Measurements from ENCODE around the gene HDAC7.
A peak's percentile ranks its signal among the peaks of the same experiment; 100 is the strongest.

HDAC7 gene

GRCh38 chr12:47776471-47777143 lies 43.1 kb downstream of the HDAC7 start:
- DNase-seq = no peak

- no peak for DNase-seq
Observed at GRCh38 chr12:47775100-47775911, 44.4 kb downstream of the HDAC7 start.

GRCh38 chr12:47774663-47775062 lies 45.0 kb downstream of the HDAC7 start:
- DNase-seq = no peak

- DNase-seq = no peak
Observed at GRCh38 chr12:47773858-47774580, 45.7 kb downstream of the HDAC7 start.

DNA sequence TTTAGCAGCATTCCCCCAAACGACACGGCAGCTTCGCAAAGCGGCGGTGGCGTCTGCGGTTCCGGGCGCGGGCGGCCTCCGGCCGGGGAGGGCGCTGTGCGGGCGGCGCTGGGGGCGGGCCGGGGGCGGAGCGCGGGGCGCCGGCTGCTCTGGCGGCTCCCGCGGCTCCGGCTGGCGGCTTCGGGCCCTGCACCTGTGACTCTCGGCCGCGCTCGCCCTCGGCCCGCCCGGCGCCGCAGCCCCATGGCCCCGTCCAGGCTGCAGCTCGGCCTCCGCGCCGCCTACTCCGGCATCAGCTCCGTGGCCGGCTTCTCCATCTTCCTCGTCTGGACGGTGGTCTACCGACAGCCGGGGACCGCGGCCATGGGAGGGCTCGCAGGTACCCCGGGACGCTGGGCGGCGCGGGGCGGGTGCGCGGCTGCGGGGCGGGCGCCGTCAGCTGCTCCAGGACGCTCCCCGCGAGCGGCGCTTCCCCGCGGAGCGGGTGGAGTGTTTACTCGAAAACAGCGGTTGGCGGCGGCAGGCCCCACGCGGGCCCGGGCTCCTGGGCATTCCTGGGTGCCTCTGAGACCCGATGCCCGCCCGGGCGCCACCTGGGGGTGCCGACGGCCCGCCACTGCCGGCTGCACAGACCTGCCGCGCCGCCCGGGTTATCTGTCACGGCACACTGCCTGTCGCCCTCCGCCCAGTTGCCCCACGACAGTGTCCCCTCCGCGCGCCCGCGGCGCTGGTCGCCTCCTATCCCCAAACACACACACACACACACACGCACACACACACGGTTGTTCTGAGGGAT lies 46.4 kb downstream of the HDAC7 start, which contains the start of gene SLC48A1:
Gene SLC48A1, plus strand, starts transcription at position 177 of the 796 bp plus-strand sequence. Its CDS starts 67 bp downstream, at position 244.
- peak; percentile 73 for DNase-seq

DNA sequence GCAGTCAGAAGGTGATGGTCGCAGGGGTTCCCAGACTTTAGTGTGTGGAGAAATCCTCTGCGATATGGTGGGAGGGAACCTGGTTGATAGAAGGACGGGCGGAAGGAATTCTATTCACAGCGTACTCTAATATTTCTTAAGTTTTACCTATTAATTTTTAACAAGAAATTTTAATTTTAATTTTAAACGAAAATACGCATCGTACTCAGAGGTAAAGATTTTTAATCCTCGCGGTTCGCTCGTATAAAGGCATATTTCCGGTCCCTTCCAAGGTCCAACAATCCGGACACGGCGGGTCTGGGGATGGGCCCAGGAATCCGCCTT lies 47.0 kb downstream of the HDAC7 start:
- DNase-seq = no peak

- no peak for DNase-seq
Observed at GRCh38 chr12:47772094-47772660, 47.5 kb downstream of the HDAC7 start.

DNA sequence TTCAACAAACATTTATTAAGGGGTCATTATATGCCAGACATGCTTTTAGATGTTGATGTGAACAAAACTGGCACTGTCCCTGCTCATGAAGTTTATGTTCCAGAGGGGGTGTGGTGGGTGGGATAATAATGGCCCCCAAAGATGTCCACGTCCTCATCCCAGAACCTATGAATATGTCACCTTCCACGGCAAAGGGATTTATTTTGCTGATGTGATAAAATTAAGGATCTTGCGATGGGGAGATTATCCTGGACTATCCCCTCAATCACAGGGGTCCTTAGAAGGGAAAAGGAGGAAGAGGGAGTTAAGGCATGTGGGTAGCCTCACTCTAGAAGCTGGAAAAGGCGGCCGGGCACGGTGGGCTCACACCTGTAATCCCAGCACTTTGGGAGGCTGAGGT lies 48.4 kb downstream of the HDAC7 start:
- DNase-seq = no peak

DNA sequence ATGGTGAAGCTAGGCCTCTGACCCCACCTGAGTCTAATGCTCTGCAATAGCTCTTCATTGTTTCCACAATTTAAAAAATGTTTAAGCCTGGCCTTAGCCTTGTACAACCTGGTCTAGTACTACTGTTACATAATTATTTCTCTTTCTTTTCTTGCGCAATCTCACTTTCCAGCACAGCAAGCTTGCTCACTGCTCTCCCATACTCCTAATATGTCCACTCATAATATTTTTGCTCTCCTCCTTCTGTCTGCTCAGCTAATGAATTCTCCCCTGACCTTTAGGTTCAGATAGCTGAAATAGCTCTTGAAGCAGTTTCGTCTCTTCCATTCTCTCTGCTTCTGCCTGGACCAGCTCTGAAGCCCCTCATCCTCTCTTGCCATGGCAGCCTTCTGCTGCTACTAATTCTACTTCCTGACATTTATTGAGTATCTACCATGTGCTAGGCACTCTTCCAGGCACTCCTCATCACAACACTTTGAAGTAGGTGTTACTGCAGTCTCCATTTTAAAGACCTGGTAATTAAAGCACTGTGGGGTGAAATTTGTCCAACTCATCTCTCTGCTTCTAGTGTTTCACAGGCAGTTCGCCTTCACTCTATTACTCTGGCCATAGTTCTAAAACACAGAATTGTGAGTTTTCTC lies 49.5 kb downstream of the HDAC7 start:
- no peak for DNase-seq

DNA sequence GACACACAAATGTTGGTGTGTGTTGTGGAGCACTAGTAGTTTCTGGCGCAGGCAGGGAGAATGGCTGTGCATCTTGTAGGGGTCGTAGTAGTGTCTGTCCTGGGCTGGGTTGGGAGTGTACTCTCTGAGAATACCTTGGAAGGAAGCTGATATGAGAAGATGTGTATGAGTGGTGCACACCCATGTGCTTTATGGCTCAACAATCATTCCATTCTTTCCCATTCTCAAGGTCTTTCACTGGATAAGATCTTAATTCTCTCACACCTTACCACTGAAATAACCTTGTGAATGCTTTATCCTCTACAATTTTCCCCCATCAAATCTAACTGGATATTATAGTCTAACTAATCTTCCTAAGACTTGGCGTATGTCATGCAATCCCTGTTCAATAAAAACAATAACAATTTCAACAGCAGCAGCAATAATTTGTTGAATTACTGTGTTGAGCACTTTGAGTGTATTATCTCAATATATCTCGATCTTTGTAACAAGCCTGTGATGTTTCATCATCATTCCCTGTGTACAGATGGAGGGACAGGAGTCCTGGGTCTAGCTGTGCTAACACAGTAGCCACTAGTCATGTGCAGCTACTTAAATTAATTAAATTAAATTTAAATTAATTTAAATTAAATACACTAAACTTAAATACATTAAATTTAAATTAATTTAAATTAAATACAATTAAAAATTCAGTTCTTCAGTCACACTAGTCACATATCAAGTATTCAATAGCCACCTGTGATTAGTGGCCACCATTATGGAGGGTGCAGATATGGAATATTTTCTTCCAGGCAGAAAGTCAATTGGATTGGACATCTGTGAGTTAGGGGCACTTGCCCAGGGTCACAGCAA lies 50.2 kb downstream of the HDAC7 start:
- DNase-seq = no peak

DNA sequence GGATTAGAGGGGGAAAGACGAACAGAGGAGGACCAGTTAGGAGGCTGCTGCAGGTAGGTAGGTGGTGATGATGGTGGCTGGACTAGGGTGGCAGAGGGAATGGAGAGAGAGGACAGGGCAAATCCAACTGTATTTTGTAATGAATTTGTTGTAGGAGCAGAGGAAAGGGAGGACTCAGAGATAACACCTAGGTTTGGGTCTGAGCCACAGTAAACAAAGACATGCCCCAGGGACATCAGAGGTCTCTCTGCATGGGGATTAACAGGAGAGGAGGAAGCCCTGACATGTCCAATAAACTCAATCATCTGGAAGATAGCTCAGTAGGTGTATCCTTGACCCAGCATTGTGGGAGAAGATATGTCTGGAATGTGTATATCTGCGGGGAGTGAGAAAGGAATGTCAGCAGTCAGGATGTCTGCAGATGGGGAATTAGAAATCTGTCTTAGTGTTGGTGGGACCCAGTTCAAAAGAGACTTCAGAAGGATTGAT lies 51.3 kb downstream of the HDAC7 start:
- no peak for DNase-seq

GRCh38 chr12:47767216-47767724 lies 52.4 kb downstream of the HDAC7 start:
- peak; percentile 24 for DNase-seq

DNA sequence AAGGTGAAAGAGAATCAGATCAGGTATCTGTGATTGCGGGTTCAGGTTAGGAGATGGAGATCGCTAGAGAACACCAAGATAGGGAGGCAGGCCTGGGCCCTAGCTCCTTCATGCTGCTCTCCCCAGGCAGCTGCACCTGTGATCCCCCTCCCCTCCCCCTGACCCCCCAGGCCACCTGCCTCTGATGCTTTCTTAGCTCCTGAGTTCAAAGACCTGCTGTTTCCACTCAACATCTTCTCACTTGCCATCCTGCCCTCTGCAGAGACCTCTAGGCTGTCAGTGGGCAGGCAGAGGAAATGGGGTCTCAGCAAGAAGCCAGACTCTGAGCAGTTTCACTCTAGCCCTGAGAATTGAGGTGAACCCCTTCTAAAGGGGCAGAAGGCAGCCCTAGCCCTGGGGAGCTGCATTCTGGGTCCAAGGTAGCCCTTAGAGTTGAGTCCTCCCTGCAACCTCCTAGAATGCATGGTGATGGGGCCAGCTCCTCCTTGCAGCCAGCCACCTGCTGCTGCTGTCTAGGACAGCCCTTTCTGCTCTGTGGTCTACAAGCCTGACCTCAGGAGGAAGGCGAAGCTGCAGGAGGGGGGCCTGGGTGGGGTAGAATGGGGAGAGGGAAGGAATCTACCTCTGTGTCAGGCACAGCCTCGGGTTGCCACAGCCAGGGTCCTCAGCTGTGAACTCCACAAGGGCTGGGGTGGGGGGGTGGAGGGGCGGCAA lies 53.0 kb downstream of the HDAC7 start:
- no peak for DNase-seq

- no peak for DNase-seq
Observed at GRCh38 chr12:47763481-47764346, 56.0 kb downstream of the HDAC7 start.

- no peak for DNase-seq
Observed at GRCh38 chr12:47762850-47763465, 56.7 kb downstream of the HDAC7 start.

DNA sequence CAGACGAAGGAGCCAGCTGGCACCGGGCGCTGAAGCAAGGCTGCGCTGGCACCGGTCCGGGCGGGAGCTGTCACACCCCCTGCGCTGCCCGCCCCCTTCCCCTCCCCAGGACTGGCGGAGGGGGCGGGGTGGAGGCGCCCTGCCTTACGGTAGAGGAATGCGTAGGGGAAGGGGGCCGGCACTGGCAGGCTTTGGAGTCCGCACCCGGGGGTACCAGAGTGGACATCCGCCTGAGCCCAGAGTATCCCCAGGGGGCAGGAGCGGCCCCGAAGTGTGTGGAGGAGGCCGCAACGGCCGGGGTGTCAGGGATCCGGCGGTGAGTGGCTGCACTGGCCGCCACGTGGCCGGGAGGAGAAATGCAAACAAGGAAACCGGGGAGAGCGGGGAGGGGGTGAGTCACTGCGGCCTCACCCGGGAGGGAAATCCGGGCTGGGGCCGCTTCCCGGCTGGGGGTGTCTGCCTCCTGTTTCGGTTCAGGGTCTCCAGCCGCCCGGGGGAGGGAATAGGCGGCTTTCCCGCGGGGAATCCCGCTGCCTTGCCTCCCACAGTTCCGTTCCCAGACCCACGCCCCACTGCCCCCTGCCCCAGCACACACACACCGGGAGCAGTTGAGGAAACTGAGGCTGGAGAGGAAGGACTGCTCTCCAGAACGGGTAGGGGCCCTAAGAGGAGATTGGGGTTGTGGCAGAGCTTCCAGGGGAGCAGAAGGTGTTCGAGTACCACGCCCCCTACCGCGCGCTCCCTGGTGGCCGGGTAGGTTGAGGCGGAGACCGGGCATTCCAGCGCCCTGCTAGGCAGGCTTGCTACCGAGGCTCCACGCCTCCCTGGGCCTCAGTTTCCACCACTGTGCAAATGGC lies 60.6 kb downstream of the HDAC7 start, which contains the start of gene RAPGEF3:
Gene RAPGEF3, minus strand, starts transcription at position 47 of the 857 bp plus-strand sequence. CDS start 324 bp downstream, outside the sequence.
- DNase-seq = peak; percentile 54

GRCh38 chr12:47758584-47758833 lies 61.2 kb downstream of the HDAC7 start:
- no peak for DNase-seq
